SU-DHL-6 (cell line): ENCODE results near the gene ENOX2.

Source experiments
- H2AFZ ChIP-seq: fragments of 200-600 bp; sonication (generic); 2 replicates; pipeline ENCODE4 v1.6.1; 2014; ENCODE audit warnings: low read depth, mild to moderate bottlenecking, moderate library complexity, mixed read lengths, antibody characterized with exemption, low read length; ENCODE audit not compliant: severe bottlenecking
- H3F3A ChIP-seq: fragments of 200-600 bp; shearing (Covaris generic); 2 replicates; pipeline ENCODE4 v1.6.0; 2016; ENCODE audit warnings: antibody characterized with exemption, mild to moderate bottlenecking; ENCODE audit not compliant: insufficient read depth
- H3K27ac ChIP-seq: fragments of 200-600 bp; sonication (generic); 2 replicates; pipeline ENCODE4 v1.5.1; 2016; ENCODE audit warnings: low read depth, mild to moderate bottlenecking, low read length, moderate library complexity, mixed read lengths
- H3K27me3 ChIP-seq: fragments of 200-600 bp; sonication (generic), shearing (Covaris generic); 2 replicates; pipeline ENCODE4 v1.6.0; 2014; ENCODE audit warnings: mild to moderate bottlenecking, low read length
- H3K36me3 ChIP-seq: fragments of 200-600 bp; sonication (generic); 2 replicates; pipeline ENCODE4 v1.6.1; 2014; ENCODE audit warnings: mild to moderate bottlenecking, low read length, mixed read lengths
- H3K4me2 ChIP-seq: fragments of 300-600, 200-600 bp; shearing (Covaris generic), sonication (generic); 2 replicates; pipeline ENCODE4 v1.6.0; 2014; ENCODE audit warnings: low read length, low read depth, mild to moderate bottlenecking; ENCODE audit not compliant: poor library complexity, severe bottlenecking
- H3K4me3 ChIP-seq: fragments of 200-600 bp; sonication (generic); 2 replicates; pipeline ENCODE4 v1.5.1; 2014; ENCODE audit warnings: antibody characterized with exemption, low read length, mild to moderate bottlenecking, mixed read lengths; ENCODE audit not compliant: insufficient read depth, poor library complexity, severe bottlenecking
- H3K79me2 ChIP-seq: fragments of 200-600 bp; sonication (generic); 2 replicates; pipeline ENCODE4 v1.6.1; 2014; ENCODE audit warnings: mild to moderate bottlenecking, low read length, moderate library complexity; ENCODE audit not compliant: insufficient read depth
- H3K9ac ChIP-seq: fragments of 200-600 bp; sonication (generic); 2 replicates; pipeline ENCODE4 v1.7.0; 2014; ENCODE audit warnings: mild to moderate bottlenecking, low read length
- H3K9me2 ChIP-seq: fragments of 200-600 bp; sonication (generic); replicated peaks from 2 replicates; pipeline ENCODE4 v1.6.1; 2014; ENCODE audit warnings: low read length; ENCODE audit not compliant: insufficient read depth
- H3K9me3 ChIP-seq: fragments of 200-600 bp; sonication (generic); 2 replicates; pipeline ENCODE4 v1.6.1; 2014; ENCODE audit warnings: low read length, mixed read lengths; ENCODE audit not compliant: insufficient read depth
- H4K20me1 ChIP-seq: fragments of 200-600 bp; sonication (generic); 2 replicates; pipeline ENCODE4 v1.6.1; 2014; ENCODE audit warnings: low read depth, mild to moderate bottlenecking, antibody characterized with exemption, low read length, moderate library complexity, mixed read lengths
- CTCF ChIP-seq: fragments of 200-600 bp; sonication (generic); IDR thresholded peaks from one replicate; pipeline ENCODE4 v1.5.1; 2017; ENCODE audit warnings: antibody characterized with exemption, mild to moderate bottlenecking, low read length, moderate library complexity; ENCODE audit not compliant: insufficient read depth, poor library complexity, severe bottlenecking
- EZH2phosphoT487 ChIP-seq: fragments of 200-600 bp; sonication (generic), shearing (Covaris generic); conservative IDR thresholded peaks from 2 replicates; pipeline ENCODE4 v1.6.1; 2018; ENCODE audit warnings: mild to moderate bottlenecking, antibody characterized with exemption, low read length, moderate library complexity, mixed read lengths

The ENOX2 gene

DNA sequence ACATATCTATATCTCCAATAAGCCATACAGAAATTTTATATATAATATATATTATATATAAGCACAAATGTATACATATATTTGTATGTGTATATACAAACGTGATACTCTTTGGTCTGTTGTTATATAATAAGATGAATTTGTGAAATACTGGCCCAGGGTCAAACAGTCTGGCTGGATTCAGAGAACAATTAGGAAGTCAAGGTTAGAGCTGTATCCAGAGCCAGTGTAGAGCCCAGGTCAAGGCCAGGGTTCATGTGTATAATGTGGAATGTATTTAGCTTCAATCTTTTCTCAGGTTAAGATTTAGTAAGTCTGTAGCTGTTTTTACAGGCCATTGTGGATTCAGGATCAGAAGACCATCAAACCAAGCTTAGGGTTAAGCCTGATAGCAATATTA lies 3.8 kb upstream of the ENOX2 start:
- H3K36me3 ChIP-seq, result no peaks in the 10 kb centered on the region
- H3K4me3 ChIP-seq, result no peak overlapping the region
- H3F3A ChIP-seq, result no peaks in the 10 kb centered on the region; the same call in 1 of the 2 replicates
- no peaks in the 10 kb centered on the region for H3K9me2 ChIP-seq
- H3K4me2 ChIP-seq, result no peak overlapping the region
- H3K27ac ChIP-seq, result no peak overlapping the region
- TF ChIP-seq CTCF (no peak), EZH2phosphoT487 (no peak)
- H4K20me1 ChIP-seq, result no peaks in the 10 kb centered on the region
- H3K27me3 ChIP-seq, result no peaks in the 10 kb centered on the region
- no peaks in the 10 kb centered on the region for H3K9me3 ChIP-seq
- H3K9ac ChIP-seq, result no peak overlapping the region
- no peak overlapping the region for H2AFZ ChIP-seq
- H3K79me2 ChIP-seq, result peaks cover 4% of the 10 kb centered on the region; the same call in 1 of the 2 replicates

DNA sequence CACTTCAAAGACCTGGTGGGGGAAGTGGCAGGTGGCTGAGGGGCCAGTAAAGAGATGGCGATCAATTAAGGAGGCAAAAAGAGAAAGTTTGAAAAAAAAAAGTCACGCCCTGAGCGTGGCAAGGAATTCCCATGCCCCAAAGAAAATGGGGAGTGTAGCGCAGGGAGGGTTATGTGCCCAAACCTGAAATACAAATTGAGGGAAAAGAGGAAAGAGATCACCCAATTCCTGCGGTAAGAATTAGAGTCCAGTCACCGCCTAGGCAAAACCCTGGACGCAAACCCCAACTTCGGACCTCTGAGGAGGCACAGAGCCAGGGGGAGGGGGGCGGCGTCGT lies 595 bp downstream of the ENOX2 start:
- peak overlapping the region; percentile 79 for H3K4me3 ChIP-seq
- TF ChIP-seq CTCF (no peak), EZH2phosphoT487 (no peak)
- H3K79me2 ChIP-seq, result peaks cover 4% of the 10 kb centered on the region; the same call in 1 of the 2 replicates
- no peaks in the 10 kb centered on the region for H4K20me1 ChIP-seq
- H3F3A ChIP-seq, result no peaks in the 10 kb centered on the region; the same call in 1 of the 2 replicates
- no peaks in the 10 kb centered on the region for H3K9me2 ChIP-seq
- peak overlapping the region; percentile 74 for H2AFZ ChIP-seq
- no peaks in the 10 kb centered on the region for H3K36me3 ChIP-seq
- no peaks in the 10 kb centered on the region for H3K27me3 ChIP-seq
- H3K9ac ChIP-seq, result peak overlapping the region; percentile 82
- no peak overlapping the region for H3K27ac ChIP-seq
- H3K9me3 ChIP-seq, result no peaks in the 10 kb centered on the region
- peak overlapping the region; percentile 82 for H3K4me2 ChIP-seq

DNA sequence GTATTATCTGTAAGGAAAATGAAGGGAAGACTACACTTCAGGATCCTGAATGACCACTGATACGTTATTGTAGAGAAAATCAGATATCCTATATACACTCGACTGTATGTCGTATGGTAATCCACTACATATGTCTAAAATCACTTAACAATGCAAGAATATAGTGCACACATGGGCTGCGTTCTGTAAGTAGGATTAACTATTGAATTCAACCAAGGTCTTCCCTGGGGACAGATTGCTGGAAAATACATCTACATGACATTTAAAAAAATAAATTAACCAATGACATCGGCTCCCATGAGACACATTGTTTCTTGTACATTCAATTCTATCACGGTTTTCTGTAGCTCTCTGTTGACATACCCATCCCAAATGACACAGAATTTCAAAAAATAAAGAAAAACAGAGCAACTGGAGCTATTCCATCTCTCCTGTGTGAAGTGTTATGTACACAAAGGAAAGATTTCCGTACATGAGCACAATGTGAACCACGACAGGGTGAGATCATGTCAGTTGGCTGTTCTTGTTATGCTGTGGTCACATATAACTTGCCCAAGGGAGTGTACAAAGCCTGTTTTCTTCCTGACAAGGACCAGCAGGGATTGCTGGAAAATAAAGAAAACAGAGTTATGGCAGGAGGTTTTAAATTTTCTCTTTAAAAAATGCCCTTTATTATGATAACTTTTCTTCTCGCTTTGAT lies 6.1 kb downstream of the ENOX2 start:
- Histone ChIP-seq H3K9me2 (no peaks in the 10 kb centered on the region), H3K4me3 (no peak overlapping the region), H3K27me3 (no peaks in the 10 kb centered on the region), H2AFZ (no peak overlapping the region), H3K36me3 (no peaks in the 10 kb centered on the region), H3K9ac (no peak overlapping the region), H3K9me3 (no peaks in the 10 kb centered on the region), H3F3A (no peaks in the 10 kb centered on the region; the same call in 1 of the 2 replicates), H3K79me2 (no peaks in the 10 kb centered on the region), H4K20me1 (no peaks in the 10 kb centered on the region), H3K4me2 (no peak overlapping the region), H3K27ac (no peak overlapping the region)
- TF ChIP-seq CTCF, result no peak
- TF ChIP-seq EZH2phosphoT487, result no peak
